Thyroid gland (tissue), 4 donors: ENCODE data around the gene C19orf85. TPM values are rescaled to one million over a fixed set of nuclear protein-coding genes. Genes with fewer than 3 reads are reported as not detected.
"Not testable (repeated sequence)": the region's sequence is repeated elsewhere in the genome, so short reads cannot be mapped to it uniquely, and the experiment has no call there.

Experiments
- DNase-seq, 2 donors: peaks; one replicate each; pipeline ENCODE4 v3.0.0-alpha.2; 2019
- H3K27ac ChIP-seq, 3 donors: fragments of 200-600 bp; sonication (generic); 1 replicate in 2 of 3; 2 replicates in 1 of 3; pipeline ENCODE4 v1.5.1; 2016 to 2019; ENCODE audit warnings: mild to moderate bottlenecking in 1 of 3, moderate library complexity in 1 of 3
- H3K27me3 ChIP-seq: fragments of 200-600 bp; sonication (generic); one replicate; pipeline ENCODE4 v1.5.1; 2019
- H3K36me3 ChIP-seq, 2 donors: fragments of 200-600 bp; sonication (generic); one replicate each; pipeline ENCODE4 v1.5.1; 2016 to 2019
- H3K4me1 ChIP-seq, 2 donors: fragments of 200-600 bp; sonication (generic); one replicate each; pipeline ENCODE4 v1.5.1; 2017 to 2019
- H3K4me3 ChIP-seq, 3 donors: fragments of 200-600 bp; sonication (generic); replicated peaks in 1 of 3; 1 replicate in 2 of 3; 2 replicates in 1 of 3; pipeline ENCODE4 v1.5.1; 2016; ENCODE audit warnings: mild to moderate bottlenecking in 1 of 3
- H3K9me3 ChIP-seq: fragments of 200-600 bp; sonication (generic); one replicate; pipeline ENCODE4 v1.5.1; 2017
- CTCF ChIP-seq, 6 experiments: fragments of 200-600 bp in 3 of 6; fragments of 450-650 bp in 3 of 6; sonication (generic) in 3 of 6; IDR thresholded peaks; one replicate each; pipeline ENCODE4 v1.5.1; 2016 to 2019; ENCODE audit warnings: antibody characterized with exemption in 6 of 6, mild to moderate bottlenecking in 2 of 6, inconsistent platforms in 1 of 6, moderate library complexity in 1 of 6
- POLR2A ChIP-seq, 2 donors: fragments of 450-650 bp; IDR thresholded peaks; one replicate each; pipeline ENCODE4 v1.6.1; 2017; ENCODE audit warnings: antibody characterized with exemption in 2 of 2, mild to moderate bottlenecking in 2 of 2, moderate library complexity in 1 of 2
- WGBS, 2 donors: methylation state at CpG; one replicate each; pipeline ENCODE4 v1.1.5; 2017; 5-methylcytosine and 5-hydroxymethylcytosine counted together
- intact Hi-C: fragments of 100-400 bp; cut with DNase I; formaldehyde crosslinking; loops from one replicate; pipeline ENCODE4 v1.15.1; 2023
- total RNA-seq, 4 donors: library from RNA; depleted of rRNA; stranded (reverse); fragments of >200 nt; gene quantifications; one replicate each; pipeline ENCODE4 v1.2.3, GENCODE V29; 2016

The C19orf85 gene
- total RNA-seq, 4 donors from 2014 or later, result not detected

- Histone ChIP-seq H3K27ac (no peak overlapping the region), H3K27me3 (peaks cover 9% of the 10 kb centered on the region), H3K9me3 (no peaks in the 10 kb centered on the region), H3K4me1 (peaks cover 0 to 22% of the 10 kb centered on the region in 2 donors), H3K4me3 (no peak overlapping the region), H3K36me3 (no peaks in the 10 kb centered on the region)
- no peak for DNase-seq
- 0% methylated on average over 3 of the region's 16 CpGs; no CpG with 5 or more reads in 1 of the 2 donors for WGBS, 2 donors
- TF ChIP-seq POLR2A (IDR thresholded peaks at IDR 0.05) (no peak), CTCF (IDR thresholded peaks at IDR 0.05) (no peak)
- intact Hi-C loops, result no loop called here
Observed at GRCh38 chr19:55449469-55449868, 15.1 kb downstream of the C19orf85 start.

GRCh38 chr19:55448175-55448490 lies 16.4 kb downstream of the C19orf85 start:
- H3K4me1 ChIP-seq, result peaks cover 0 to 21% of the 10 kb centered on the region in 2 donors
- WGBS, 2 donors, result 88 to 93% methylated on average over 5 of the region's 5 CpGs
- peaks cover 16% of the 10 kb centered on the region for H3K27me3 ChIP-seq
- H3K9me3 ChIP-seq, intact Hi-C loops, H3K4me3 ChIP-seq, H3K27ac ChIP-seq, H3K36me3 ChIP-seq, DNase-seq: not testable (repeated sequence)

- intact Hi-C loops, result no loop called here
- WGBS, 2 donors, result 32 to 38% methylated on average over 14 to 15 of the region's 16 CpGs
- no peak overlapping the region for H3K27ac ChIP-seq
- H3K36me3 ChIP-seq, result no peaks in the 10 kb centered on the region
- peaks cover 16% of the 10 kb centered on the region for H3K27me3 ChIP-seq
- H3K4me3 ChIP-seq, result no peak overlapping the region
- no peaks in the 10 kb centered on the region for H3K9me3 ChIP-seq
- no peak for DNase-seq
- H3K4me1 ChIP-seq, result peaks cover 0 to 16% of the 10 kb centered on the region in 2 donors
- TF ChIP-seq CTCF (IDR thresholded peaks at IDR 0.05), result no peak
- no peak for TF ChIP-seq POLR2A (IDR thresholded peaks at IDR 0.05)
Observed at GRCh38 chr19:55447421-55448174, 17.0 kb downstream of the C19orf85 start.

GRCh38 chr19:55446060-55446459 lies 18.5 kb downstream of the C19orf85 start:
- peaks cover 17% of the 10 kb centered on the region for H3K27me3 ChIP-seq
- H3K27ac ChIP-seq, result no peak overlapping the region
- H3K4me3 ChIP-seq, result no peak overlapping the region
- intact Hi-C loops, result no loop called here
- H3K4me1 ChIP-seq, result peaks cover 0 to 4% of the 10 kb centered on the region in 2 donors
- 66 to 77% methylated on average over 8 of the region's 8 CpGs for WGBS, 2 donors
- H3K36me3 ChIP-seq, result no peaks in the 10 kb centered on the region
- DNase-seq, result no peak
- H3K9me3 ChIP-seq, result no peaks in the 10 kb centered on the region
- no peak for TF ChIP-seq POLR2A (IDR thresholded peaks at IDR 0.05)

- TF ChIP-seq POLR2A (IDR thresholded peaks at IDR 0.05), result no peak
- TF ChIP-seq CTCF (IDR thresholded peaks at IDR 0.05), result no peak
- no peaks in the 10 kb centered on the region for H3K9me3 ChIP-seq
- H3K27ac ChIP-seq, result no peak overlapping the region
- H3K4me1 ChIP-seq, result peaks cover 0 to 4% of the 10 kb centered on the region in 2 donors
- no peaks in the 10 kb centered on the region for H3K36me3 ChIP-seq
- peaks cover 25% of the 10 kb centered on the region for H3K27me3 ChIP-seq
- 29 to 42% methylated on average over 10 to 11 of the region's 11 CpGs for WGBS, 2 donors
- H3K4me3 ChIP-seq, result no peak overlapping the region
- intact Hi-C loops, result no loop called here
- no peak for DNase-seq
Observed at GRCh38 chr19:55444646-55445045, 19.9 kb downstream of the C19orf85 start.

GRCh38 chr19:55443824-55444480 lies 20.6 kb downstream of the C19orf85 start:
- TF ChIP-seq POLR2A (IDR thresholded peaks at IDR 0.05) (no peak), CTCF (IDR thresholded peaks at IDR 0.05) (no peak)
- Histone ChIP-seq H3K27ac (no peak overlapping the region), H3K4me1 (peaks cover 0 to 4% of the 10 kb centered on the region in 2 donors), H3K27me3 (peaks cover 25% of the 10 kb centered on the region), H3K36me3 (no peaks in the 10 kb centered on the region), H3K4me3 (no peak overlapping the region), H3K9me3 (no peaks in the 10 kb centered on the region)
- 21 to 31% methylated on average over 18 of the region's 18 CpGs for WGBS, 2 donors
- intact Hi-C loops, result no loop called here
- DNase-seq, result no peak
